CD4-positive, alpha-beta T cell treated with Interleukin-10 for 1 hour (primary cell): ENCODE measurements around the gene FZD10.

Experiments
- DNase-seq: peaks from one replicate; pipeline ENCODE4 v3.0.0-alpha.2; 2020

Gene FZD10

DNA sequence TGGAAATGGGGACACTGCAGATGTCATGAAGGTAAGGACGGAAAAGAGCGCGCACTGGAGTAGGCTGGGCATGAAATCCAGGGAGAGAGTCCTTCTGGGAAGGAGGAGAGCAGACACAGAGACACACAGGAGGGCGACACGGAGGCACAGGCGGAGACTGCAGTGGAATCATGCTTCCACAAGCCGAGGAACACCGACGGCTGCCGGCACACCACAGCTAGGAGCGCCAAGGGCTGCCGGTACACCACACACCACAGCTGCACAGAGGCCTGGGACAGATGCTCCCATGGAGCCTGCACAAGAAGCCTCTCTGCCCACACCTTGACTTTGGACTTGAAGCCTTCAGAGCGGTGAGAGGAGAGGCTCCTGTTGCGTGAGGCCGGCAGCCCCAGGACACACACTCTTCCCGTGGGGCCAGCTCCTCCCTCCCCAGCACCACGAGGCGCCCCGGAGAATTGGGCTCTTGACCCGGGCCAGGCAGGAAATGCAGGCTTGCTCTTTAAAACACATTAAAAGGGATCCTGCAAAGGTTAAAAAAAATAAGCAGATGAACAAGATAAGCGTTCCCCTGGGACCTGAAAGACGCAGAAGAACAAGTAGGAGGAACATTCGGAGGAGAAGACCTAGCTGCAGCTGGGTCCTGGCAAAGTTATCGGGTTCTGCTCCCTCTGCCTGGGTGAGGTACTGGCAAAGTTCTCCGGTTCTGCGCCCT, 28.3 kb upstream of the FZD10 start:
- DNase-seq, result no peak

DNA sequence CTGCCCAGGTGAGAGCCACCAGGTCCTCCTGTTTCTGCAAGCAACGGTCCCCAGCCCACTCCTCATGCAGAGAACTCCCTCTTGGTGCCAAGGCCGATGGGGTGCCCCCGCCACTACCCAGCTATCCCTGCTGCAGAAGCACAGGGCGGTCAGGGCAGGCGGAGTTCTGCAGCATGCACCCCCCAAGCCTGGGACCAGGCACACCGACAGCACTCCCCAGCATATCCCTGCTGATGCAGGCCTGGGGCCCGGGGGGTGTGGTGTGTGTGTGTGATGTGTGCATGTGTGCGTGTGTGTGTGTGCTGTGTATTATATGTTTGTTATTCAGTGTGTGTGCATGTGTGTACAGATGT, 27.7 kb upstream of the FZD10 start:
- no peak for DNase-seq

- no peak for DNase-seq
These were observed 25.7 kb upstream of the FZD10 start for GRCh38 chr12:130136509-130137039.

- DNase-seq, result no peak
These were observed 24.9 kb upstream of the FZD10 start for GRCh38 chr12:130137040-130138018.

DNA sequence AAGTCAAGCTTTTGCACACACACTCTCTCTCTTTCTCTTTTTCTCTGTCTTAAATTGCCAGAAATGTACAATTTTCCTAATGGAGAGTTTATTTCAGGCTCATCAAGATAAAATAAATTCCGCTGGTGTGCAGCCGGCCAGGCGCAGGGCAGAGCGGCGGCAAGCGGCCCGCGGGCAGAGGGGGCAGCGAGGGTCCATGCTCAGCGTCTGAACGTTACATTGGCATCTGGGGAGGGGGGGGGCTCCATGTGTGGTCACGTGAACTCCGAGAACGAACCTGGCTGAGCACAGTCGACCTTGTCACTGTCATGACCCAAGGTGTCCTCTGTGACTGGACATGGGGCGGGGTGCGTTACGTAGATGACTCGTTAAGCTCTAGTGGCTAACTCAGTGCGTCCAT, 23.8 kb upstream of the FZD10 start:
- DNase-seq, result no peak

DNA sequence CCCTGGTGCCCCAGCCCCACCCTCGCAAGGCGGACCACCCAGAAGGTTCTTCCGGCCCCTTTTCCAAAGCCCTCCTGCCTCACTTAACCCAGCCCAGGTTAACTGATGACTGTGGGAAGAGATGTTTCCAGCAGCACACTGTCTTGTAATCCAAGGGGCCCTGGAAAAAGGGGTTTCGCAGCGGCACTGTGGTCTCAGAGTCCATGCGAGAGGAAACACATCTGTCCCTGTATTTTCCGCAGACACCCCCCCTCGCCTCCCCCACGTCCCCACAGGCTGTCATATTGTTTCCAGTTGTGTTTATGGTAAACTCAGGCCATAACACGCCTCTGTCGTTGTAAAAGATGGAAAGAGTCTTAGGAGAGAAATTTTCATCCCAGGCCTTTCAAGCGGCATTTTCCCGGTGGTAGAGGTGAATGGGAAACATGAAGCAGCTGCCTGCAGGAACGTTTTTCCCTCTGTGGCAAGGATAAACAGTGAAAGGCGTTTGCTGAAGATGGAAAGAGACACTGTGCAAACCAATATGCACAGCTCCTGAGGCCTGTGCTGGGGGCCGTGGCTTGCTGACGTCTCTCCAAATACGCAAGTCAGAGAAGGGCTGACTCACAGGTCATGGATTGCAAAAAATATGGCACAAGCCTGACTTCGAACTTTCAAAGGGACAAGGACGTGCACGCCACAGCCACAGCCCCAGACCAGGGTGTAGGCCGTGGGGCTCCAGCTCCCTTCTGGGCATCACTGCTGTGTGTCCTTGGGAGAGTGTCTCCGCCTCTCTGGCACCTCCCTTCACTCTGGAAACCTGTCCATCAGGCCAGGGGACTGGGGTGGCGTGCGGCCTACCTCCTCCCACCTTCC, 22.5 kb upstream of the FZD10 start:
- no peak for DNase-seq

- DNase-seq, result no peak
These were observed 21.2 kb upstream of the FZD10 start for GRCh38 chr12:130141105-130141504.

DNA sequence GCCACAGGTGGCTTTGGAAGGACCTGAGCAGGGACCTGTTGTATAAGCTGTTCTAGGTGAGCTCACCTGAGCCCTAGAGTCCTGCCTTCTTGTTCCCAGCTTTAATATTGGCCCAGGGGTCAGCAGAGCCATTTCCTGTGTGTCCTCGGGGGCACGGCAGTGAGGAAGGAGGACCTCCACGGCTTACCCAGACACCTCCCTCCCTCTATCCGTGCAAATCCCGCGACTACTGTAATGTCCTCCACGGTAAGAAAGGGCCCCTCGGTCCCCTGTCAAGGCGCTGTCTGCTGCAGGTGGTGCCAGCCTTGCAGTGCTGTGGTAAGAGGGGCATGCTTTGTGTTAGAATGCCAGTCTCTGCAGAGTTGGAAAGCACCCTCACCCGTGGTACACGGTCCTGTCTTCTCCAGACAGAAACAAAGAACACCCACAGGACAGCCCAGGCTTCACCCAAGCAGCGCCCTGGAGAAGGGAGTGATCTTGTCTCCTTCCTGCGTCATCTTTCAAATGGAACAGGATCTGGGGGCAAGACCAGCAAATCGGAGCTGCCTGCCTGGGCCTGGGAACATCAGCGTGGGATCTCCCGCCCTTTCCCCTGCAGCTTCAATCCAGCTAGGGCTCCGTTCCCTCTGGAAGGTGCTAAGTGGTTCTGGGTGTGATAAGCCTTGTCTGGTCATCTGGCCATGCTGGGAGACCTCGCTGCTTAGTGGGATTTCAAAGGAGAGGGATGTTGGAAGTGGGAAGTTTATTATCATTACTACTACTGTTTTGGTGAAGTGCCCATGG, 20.2 kb upstream of the FZD10 start:
- DNase-seq, result no peak

DNA sequence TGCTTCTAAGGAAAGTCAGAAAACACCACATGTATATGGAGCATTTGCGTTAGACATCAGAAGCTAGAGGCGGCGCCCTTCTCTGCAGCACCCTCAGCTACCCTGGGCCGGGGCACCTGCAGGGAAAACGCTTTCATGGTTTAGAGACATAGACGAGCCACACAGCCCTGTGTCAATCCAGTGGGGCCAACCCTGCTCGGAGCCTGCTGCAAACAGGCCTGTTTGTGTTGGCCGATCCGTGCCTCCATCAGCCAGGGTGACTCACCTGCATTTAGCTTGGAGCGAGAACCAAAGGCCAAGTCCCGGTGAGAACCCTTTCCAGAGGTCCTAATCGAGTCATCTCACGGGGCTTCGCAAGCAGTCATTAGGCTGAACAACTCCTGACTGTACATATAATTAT, 19.5 kb upstream of the FZD10 start:
- DNase-seq, result no peak

GRCh38 chr12:130143136-130143535, 19.1 kb upstream of the FZD10 start:
- DNase-seq, result no peak

GRCh38 chr12:130144256-130144655, 18.0 kb upstream of the FZD10 start:
- DNase-seq, result no peak

DNA sequence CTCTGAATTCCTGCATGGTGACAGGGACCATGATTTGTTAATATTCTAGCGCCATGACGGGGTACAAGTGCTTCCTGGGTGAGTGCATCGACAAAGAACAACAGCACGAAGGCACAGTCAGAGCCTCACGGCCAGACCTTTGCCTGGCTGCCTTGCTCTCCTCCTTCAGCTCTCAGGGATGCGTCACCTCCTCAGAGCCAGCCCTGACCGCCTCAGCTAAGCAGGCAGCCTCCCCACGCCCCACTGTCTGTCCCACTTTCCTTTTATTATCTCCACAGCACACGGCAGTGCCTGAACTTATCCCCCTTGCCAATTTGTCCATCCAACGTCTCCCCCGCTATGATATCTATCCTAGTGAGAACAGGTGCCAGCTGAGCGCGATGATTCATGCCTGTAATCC, 16.5 kb upstream of the FZD10 start:
- no peak for DNase-seq

DNA sequence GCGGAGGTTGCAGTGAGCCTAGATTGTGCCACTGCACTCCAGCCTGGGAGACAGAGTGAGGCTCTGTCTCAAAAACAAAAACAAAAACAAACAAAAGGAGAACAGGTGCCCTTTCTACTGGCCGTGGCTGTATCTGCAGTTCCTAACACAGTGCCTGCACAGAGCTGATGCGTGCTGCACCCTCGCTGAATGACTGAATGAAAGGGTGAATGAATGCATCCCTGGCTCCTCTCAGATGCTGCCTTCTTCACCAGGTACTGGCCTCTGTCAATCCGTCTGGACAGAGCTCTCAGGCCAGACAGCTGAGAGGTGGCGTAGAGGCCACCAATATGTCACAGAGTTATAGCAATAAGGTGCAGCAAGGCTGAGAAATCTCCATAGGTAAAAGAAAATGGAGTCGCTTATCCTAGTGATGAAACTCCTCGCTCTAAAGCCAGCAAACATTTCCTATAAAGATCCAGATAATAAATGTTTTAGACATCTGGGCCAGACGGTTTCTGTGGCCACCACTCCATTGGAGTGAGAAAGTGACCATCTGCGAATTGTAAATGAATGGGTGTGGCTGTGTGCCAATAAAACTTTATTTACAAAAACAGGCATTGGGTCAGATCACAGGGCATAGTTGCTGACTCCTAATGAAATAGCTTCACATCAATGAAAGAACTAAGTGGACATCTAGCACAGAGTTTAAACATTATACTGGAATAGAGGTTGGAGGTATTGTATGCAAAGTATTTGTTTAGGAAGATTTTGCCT, 15.9 kb upstream of the FZD10 start:
- DNase-seq, result no peak

GRCh38 chr12:130147875-130148596, 14.2 kb upstream of the FZD10 start:
- no peak for DNase-seq

DNA sequence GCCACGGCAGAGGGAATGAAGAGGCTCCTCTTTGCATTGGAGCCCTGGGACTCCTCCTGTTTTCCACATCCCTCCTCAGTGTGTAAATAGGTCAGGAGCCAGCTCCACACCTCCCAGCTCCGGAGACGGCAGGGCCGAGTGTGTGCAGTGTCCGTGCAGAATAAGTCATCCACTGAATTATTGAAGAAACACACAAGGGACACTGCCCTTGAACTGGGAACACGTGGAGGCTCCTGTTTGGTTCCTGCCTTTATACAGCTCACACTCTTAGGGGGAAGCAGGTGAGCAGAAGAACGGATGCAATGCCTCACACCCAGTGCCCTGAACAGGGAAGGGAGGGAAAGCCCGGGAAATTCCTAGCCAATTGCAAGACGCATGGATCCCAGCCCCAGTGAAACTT, 10.4 kb upstream of the FZD10 start:
- no peak for DNase-seq

GRCh38 chr12:130152386-130152785, 9.9 kb upstream of the FZD10 start:
- DNase-seq, result no peak

DNA sequence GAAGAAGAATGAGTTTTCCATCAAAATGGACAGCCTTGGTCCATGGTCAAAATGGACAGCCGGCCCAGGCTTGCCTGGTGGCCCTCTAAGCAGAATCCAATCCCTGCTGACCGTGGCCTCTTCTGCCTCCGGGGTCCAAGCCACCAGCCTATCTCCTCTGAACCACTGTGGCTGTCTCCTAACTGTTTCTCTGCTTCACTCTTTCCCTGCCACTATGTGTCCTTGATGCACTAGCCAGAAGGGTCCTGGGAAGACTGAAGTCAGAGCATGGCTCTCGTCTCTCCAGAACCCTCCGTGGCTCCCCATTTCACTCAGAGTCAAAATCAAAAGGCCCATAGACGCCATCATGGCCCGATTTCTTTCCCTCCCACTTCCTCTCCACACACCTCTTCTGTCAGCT, 8.5 kb upstream of the FZD10 start:
- no peak for DNase-seq

- no peak for DNase-seq
These were observed 7.8 kb upstream of the FZD10 start for GRCh38 chr12:130154276-130155070.

- no peak for DNase-seq
These were observed 6.7 kb upstream of the FZD10 start for GRCh38 chr12:130155416-130156073.
